ENCODE data around the gene SLF1. TPM values are rescaled to one million over a fixed set of nuclear protein-coding genes. Genes with fewer than 3 reads are reported as not detected.

The SLF1 gene
- total RNA-seq, 1 donor from 2014 or later = 6.2 TPM

DNA sequence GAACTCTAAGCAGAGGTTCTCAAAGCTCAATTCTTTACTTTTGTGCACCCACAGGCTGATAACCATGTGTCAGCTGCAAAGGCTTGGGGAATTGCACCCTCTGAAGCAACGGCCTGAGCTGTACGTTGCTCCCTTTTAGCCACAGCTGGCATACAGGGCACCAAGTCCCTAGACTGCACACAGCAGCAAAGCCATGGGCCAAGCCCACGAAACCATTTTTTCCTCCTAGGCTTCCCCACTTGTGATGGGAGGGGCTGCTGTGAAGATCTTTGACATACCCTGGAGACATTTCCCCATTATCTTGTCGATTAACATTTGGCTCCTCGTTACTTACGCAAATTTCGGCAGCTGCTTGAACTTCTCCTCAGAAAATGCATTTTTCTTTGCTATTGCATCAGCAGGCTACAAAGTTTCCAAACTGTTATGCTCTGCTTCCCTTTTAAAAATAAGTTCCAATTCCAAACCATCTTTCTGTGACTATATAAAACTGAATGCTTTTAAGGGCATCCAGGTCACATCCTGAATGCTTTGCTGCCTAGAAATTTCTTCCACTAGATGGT is 23.1 kb upstream of the SLF1 start:
- Histone ChIP-seq H3K9me3 (no peaks in the 10 kb centered on the region), H3K27ac (no peak overlapping the region), H3K36me3 (no peaks in the 10 kb centered on the region), H3K4me1 (no peaks in the 10 kb centered on the region), H3K27me3 (no peaks in the 10 kb centered on the region), H3K4me3 (no peak overlapping the region)
- intact Hi-C loops (cut with DNase I) = no loop called here
- DNase-seq (no peak), ATAC-seq (peak; percentile 57)
- TF ChIP-seq, protein P1, sequence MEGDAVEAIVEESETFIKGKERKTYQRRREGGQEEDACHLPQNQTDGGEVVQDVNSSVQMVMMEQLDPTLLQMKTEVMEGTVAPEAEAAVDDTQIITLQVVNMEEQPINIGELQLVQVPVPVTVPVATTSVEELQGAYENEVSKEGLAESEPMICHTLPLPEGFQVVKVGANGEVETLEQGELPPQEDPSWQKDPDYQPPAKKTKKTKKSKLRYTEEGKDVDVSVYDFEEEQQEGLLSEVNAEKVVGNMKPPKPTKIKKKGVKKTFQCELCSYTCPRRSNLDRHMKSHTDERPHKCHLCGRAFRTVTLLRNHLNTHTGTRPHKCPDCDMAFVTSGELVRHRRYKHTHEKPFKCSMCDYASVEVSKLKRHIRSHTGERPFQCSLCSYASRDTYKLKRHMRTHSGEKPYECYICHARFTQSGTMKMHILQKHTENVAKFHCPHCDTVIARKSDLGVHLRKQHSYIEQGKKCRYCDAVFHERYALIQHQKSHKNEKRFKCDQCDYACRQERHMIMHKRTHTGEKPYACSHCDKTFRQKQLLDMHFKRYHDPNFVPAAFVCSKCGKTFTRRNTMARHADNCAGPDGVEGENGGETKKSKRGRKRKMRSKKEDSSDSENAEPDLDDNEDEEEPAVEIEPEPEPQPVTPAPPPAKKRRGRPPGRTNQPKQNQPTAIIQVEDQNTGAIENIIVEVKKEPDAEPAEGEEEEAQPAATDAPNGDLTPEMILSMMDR (IDR thresholded peaks at IDR 0.05) = no peak

DNA sequence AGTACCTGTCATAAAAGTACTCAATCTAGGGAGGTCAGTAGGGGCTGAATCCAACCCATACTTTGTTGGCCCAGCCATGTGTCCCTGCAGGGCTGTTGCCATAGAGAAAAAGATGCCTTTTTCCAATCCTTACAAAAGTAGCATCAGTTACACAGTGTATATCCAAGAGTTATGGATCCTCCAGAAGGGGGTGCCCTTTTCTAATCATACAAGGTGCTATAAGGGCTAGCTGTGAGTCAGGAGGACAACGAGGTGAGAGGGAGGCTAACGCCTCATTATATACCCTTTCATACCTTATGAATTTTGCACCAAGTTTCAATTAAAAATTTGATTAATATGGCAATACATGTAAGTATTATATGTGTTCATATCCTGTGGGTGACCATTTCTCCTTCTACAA is 4.9 kb upstream of the SLF1 start:
- Histone ChIP-seq H3K27ac (no peak overlapping the region), H3K4me3 (no peak overlapping the region), H3K36me3 (no peaks in the 10 kb centered on the region), H3K4me1 (no peaks in the 10 kb centered on the region), H3K9me3 (no peaks in the 10 kb centered on the region), H3K27me3 (no peaks in the 10 kb centered on the region)
- intact Hi-C loops (cut with DNase I) = no loop called here
- TF ChIP-seq, protein P1 (IDR thresholded peaks at IDR 0.05) = no peak
- DNase-seq (no peak), ATAC-seq (no peak)

GRCh38 chr5:94614156-94614805 is 4.2 kb upstream of the SLF1 start:
- intact Hi-C loops (cut with DNase I) = no loop called here
- ATAC-seq (no peak), DNase-seq (no peak)
- TF ChIP-seq, protein P1 (IDR thresholded peaks at IDR 0.05) = no peak
- Histone ChIP-seq H3K27me3 (no peaks in the 10 kb centered on the region), H3K9me3 (no peaks in the 10 kb centered on the region), H3K27ac (no peak overlapping the region), H3K4me3 (no peak overlapping the region), H3K4me1 (peaks cover 3% of the 10 kb centered on the region), H3K36me3 (no peaks in the 10 kb centered on the region)

- no peaks in the 10 kb centered on the region for H3K27me3 ChIP-seq
- H3K9me3 ChIP-seq = no peaks in the 10 kb centered on the region
- TF ChIP-seq, protein P1 (IDR thresholded peaks at IDR 0.05) = no peak
- H3K27ac ChIP-seq = no peak overlapping the region
- no peak for DNase-seq
- H3K36me3 ChIP-seq = no peaks in the 10 kb centered on the region
- ATAC-seq = no peak
- intact Hi-C loops (cut with DNase I) = no loop called here
- H3K4me1 ChIP-seq = peaks cover 11% of the 10 kb centered on the region
- H3K4me3 ChIP-seq = no peak overlapping the region
Observed at GRCh38 chr5:94615862-94616261, 2.6 kb upstream of the SLF1 start.

- peaks cover 11% of the 10 kb centered on the region for H3K4me1 ChIP-seq
- H3K36me3 ChIP-seq = no peaks in the 10 kb centered on the region
- H3K27ac ChIP-seq = peak overlapping the region; percentile 79
- DNase-seq (peak; percentile 85), ATAC-seq (peak; percentile 87)
- TF ChIP-seq, protein P1 (IDR thresholded peaks at IDR 0.05) = peak; percentile 11
- H3K27me3 ChIP-seq = no peaks in the 10 kb centered on the region
- peak overlapping the region; percentile 87 for H3K4me3 ChIP-seq
- H3K9me3 ChIP-seq = no peaks in the 10 kb centered on the region
- intact Hi-C loops (cut with DNase I) = no loop called here
Observed at GRCh38 chr5:94618029-94618492, 408 bp upstream of the SLF1 start.

Data from upper lobe of right lung (tissue), 1 donor.